ENCODE results near the gene HK2.

- no peak for TF ChIP-seq CTCF (IDR thresholded peaks at IDR 0.05; ENCODE audit: insufficient read depth, low read depth, low read length)
- TF ChIP-seq EZH2 (IDR thresholded peaks at IDR 0.05; ENCODE audit: insufficient read depth, low read length), result no peak
These were observed 41.6 kb upstream of the HK2 start for GRCh38 chr2:74792282-74792681.
